ENCODE results near the gene PPT2. TPM values are rescaled to one million over a fixed set of nuclear protein-coding genes. Genes with fewer than 3 reads are reported as not detected.
A peak's percentile ranks its signal among the peaks of the same experiment; 100 is the strongest.

PPT2 gene
- total and polyA plus RNA-seq, 2 of the 8 experiments (the other 6 are each of a cell fraction or from before 2014, with no cell fraction given): 24.1 to 39.5 TPM

DNA sequence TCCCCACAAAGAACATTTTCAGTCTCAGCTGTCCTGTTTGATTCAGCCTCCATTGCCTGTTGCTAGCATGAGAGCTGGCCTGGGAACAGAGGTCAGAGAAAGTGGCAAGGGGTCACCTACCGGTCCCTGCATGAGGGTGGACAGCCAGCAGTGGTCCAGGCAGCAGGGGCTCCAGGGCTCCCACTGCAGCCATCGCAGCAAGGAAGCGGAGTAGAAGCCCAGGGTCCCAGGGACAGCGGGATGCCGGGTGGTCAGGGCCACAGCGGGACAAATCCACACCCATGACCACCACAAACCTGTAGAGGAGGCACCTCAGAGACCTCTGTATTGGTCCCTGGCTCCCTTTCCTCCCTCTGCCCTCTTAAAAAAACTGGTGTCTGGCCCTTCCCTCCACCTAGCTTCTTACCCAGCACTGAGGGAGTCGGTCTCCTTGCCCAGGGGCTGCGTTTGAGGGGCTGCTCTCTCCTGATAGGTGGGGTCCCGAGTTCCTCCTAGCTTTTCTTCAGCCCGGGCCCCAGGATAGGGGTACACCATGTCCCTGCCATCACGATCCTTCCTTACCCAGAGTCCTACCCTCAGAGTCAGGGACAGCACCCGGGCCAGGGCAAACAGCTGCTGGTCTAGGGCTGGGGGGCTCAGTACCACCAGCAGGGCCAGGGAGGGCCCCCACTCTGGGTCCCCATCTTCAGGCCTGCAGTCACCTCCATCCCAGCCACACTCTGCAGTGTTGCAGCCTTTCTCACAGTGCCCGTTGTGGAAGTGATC is 47.0 kb downstream of the PPT2 start:
- Histone ChIP-seq H2BK20ac (ENCODE audit: low read length) (no peak overlapping the region), H3K9ac (replicated peaks in 1 of 4; ENCODE audit: extremely low read depth in 1 of 4, low read depth in 3 of 4, low read length in 3 of 4) (no peak overlapping the region), H3K4me1 (replicated peaks in 1 of 4; ENCODE audit: control insufficient read depth in 3 of 4, insufficient read depth in 4 of 4, low read length in 3 of 4) (peaks cover 0 to 11% (median 8%) of the 10 kb centered on the region in 4 experiments; a peak in 6 of 7 replicates), H4K8ac (ENCODE audit: extremely low read depth, insufficient read depth, low read length) (peak overlapping the region; percentile 53), H3K4me2 (ENCODE audit: insufficient read depth in 1 of 2, low read depth in 2 of 2, low read length in 2 of 2) (no peak overlapping the region), H3K9me3 (ENCODE audit: insufficient read depth in 2 of 2, low read depth in 1 of 2, low read length in 1 of 2) (no peaks in the 10 kb centered on the region), H3K79me1 (ENCODE audit: low read depth, low read length) (no peaks in the 10 kb centered on the region), H3K79me2 (ENCODE audit: control insufficient read depth in 1 of 2, insufficient read depth in 2 of 2, low read length in 2 of 2) (no peaks in the 10 kb centered on the region), H2BK120ac (replicated peaks; ENCODE audit: low read depth, low read length) (no peak overlapping the region), H3K23ac (ENCODE audit: insufficient read length) (no peak overlapping the region), H2AFZ (ENCODE audit: low read length) (no peak overlapping the region), H4K20me1 (replicated peaks in 1 of 2; ENCODE audit: control insufficient read depth in 1 of 2, insufficient read depth in 2 of 2, low read length in 2 of 2) (no peaks in the 10 kb centered on the region), H3K4me3 (ENCODE audit: extremely low read depth in 1 of 4, insufficient read depth in 2 of 4, low read depth in 3 of 4, low read length in 4 of 4) (no peak overlapping the region), H3K18ac (ENCODE audit: extremely low read depth, low read length) (no peak overlapping the region), H2BK5ac (ENCODE audit: low read depth, low read length) (no peak overlapping the region; the same call in 1 of the 2 replicates), H4K5ac (ENCODE audit: insufficient read length, low read depth, low read length) (no peak overlapping the region), H3K14ac (ENCODE audit: insufficient read length) (no peak overlapping the region), H3K27me3 (replicated peaks in 1 of 4; ENCODE audit: control insufficient read depth in 3 of 4, extremely low read depth in 1 of 4, insufficient read depth in 3 of 4, low read length in 3 of 4) (no peaks in the 10 kb centered on the region), H2BK12ac (ENCODE audit: low read depth, low read length) (no peak overlapping the region), H4K91ac (replicated peaks; ENCODE audit: insufficient read length, low read length) (no peak overlapping the region), H3K27ac (ENCODE audit: low read depth, low read length) (no peak overlapping the region), H3K56ac (replicated peaks; ENCODE audit: insufficient read length, low read depth, low read length) (no peak overlapping the region), H2BK15ac (ENCODE audit: low read length) (no peak overlapping the region), H2AK5ac (ENCODE audit: low read depth, low read length) (no peak overlapping the region), H3K36me3 (ENCODE audit: control insufficient read depth in 2 of 4, insufficient read depth in 4 of 4, low read length in 3 of 4) (no peaks in the 10 kb centered on the region), H3K4ac (replicated peaks; ENCODE audit: insufficient read length, low read depth, low read length) (no peak overlapping the region), H3K23me2 (ENCODE audit: low read depth, low read length) (peaks cover 3% of the 10 kb centered on the region; the same call in 1 of the 2 replicates)
- FAIRE-seq (no peak), DNase-seq (ENCODE audit: low read depth in 1 of 2, low spot score in 2 of 2) (no peak)
- CTCF ChIA-PET (ENCODE audit: partially characterized antibody): interaction anchor here (1.1 kb wide), 1 partner anchor 54 kb away, joined by 3 read pairs; no protein-coding TSS in a partner anchor
- POLR2A ChIA-PET (ENCODE audit: partially characterized antibody): no interaction called here
- 91% methylated on average over 13 of the region's 13 CpGs; no CpG with 5 or more reads in 1 of the 2 experiments for WGBS, 2 experiments (ENCODE audit: extremely low coverage in 1 of 2, insufficient coverage in 1 of 2, insufficient read length in 1 of 2, insufficient replicate concordance in 2 of 2, low coverage in 1 of 2, low lambda C conversion rate in 2 of 2, missing lambda C conversion rate in 1 of 2)
- TF ChIP-seq, protein P1, sequence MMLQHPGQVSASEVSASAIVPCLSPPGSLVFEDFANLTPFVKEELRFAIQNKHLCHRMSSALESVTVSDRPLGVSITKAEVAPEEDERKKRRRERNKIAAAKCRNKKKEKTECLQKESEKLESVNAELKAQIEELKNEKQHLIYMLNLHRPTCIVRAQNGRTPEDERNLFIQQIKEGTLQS (IDR thresholded peaks at IDR 0.05; ENCODE audit: insufficient read depth, low read depth, low read length): no peak
- TF ChIP-seq EZH2 (IDR thresholded peaks at IDR 0.05; ENCODE audit: low read depth, low read length, severe bottlenecking) (no peak), RAD21 (IDR thresholded peaks at IDR 0.05 in 1 of 2, conservative IDR thresholded peaks at IDR 0.05 in 1 of 2; ENCODE audit: low read depth in 2 of 2, low read length in 2 of 2) (no peak), GABPA (IDR thresholded peaks at IDR 0.05; ENCODE audit: borderline replicate concordance, insufficient read depth, low read length) (no peak), POLR2A (IDR thresholded peaks at IDR 0.05; ENCODE audit: control extremely low read depth in 1 of 2, low read depth in 2 of 2, low read length in 2 of 2) (no peak), CREB1 (IDR thresholded peaks at IDR 0.05) (no peak), JUND (IDR thresholded peaks at IDR 0.05; ENCODE audit: low read length) (no peak), ZNF274 (IDR thresholded peaks at IDR 0.05; ENCODE audit: borderline replicate concordance, extremely low read depth, low read length) (no peak), POU5F1 (IDR thresholded peaks at IDR 0.05; ENCODE audit: low read depth, low read length) (no peak), CHD2 (IDR thresholded peaks at IDR 0.05; ENCODE audit: low read length) (no peak), CEBPB (IDR thresholded peaks at IDR 0.05; ENCODE audit: low read depth, low read length) (no peak), EGR1 (IDR thresholded peaks at IDR 0.05; ENCODE audit: borderline replicate concordance, low read depth, low read length) (no peak)

Measured in H1 (cell line).